IMR-90 (cell line): ENCODE measurements around the gene KCNT2. TPM values are rescaled to one million over a fixed set of nuclear protein-coding genes. Genes with fewer than 3 reads are reported as not detected.

Experiments used
- ATAC-seq: fragments of 200-7000 bp; cut with Tn5 transposase; 2 replicates; pipeline ENCODE4 v1.9.1; 2020; ENCODE audit warnings: low read depth, mild to moderate bottlenecking, moderate library complexity
- BruUV-seq: library from RNA; stranded (reverse); fragments of 400-500 nt; replicated peaks from 2 replicates; lab custom pipeline; 2021; lab: Mats Ljungman, UMichigan
- CTCF ChIA-PET: fragments of 300-600 bp; formaldehyde crosslinking; extraction: SDS; loops from one replicate; lab custom pipeline; 2021; ENCODE audit warnings: antibody characterized with exemption; lab: Yijun Ruan, JAX
- POLR2A ChIA-PET: fragments of 300-600 bp; sonication (Branson Sonifier 250); formaldehyde crosslinking; loops from one replicate; lab custom pipeline; 2022; ENCODE audit warnings: antibody characterized with exemption; ENCODE audit not compliant: unreplicated experiment; lab: Charles Lee
- DNase-seq: peaks from one replicate; pipeline ENCODE4 v3.0.0; 2013
- H2AFZ ChIP-seq: replicated peaks from 2 replicates; pipeline ENCODE3; 2013; ENCODE audit warnings: low read length, mild to moderate bottlenecking; ENCODE audit not compliant: poor library complexity
- H2AK5ac ChIP-seq: 2 replicates; pipeline ENCODE4 v1.6.1; 2013; ENCODE audit warnings: low read depth, low read length, inconsistent platforms
- H2AK9ac ChIP-seq: replicated peaks from 2 replicates; pipeline ENCODE3; 2013; ENCODE audit warnings: mild to moderate bottlenecking, low read depth, low read length, moderate library complexity; ENCODE audit not compliant: poor library complexity
- H2BK120ac ChIP-seq: 2 replicates; pipeline ENCODE4 v1.6.1; 2013; ENCODE audit warnings: low read depth, low read length, inconsistent platforms
- H2BK15ac ChIP-seq: 3 replicates; pipeline ENCODE4 v1.6.1; 2013; ENCODE audit warnings: low read depth, low read length, inconsistent platforms
- H2BK20ac ChIP-seq: 2 replicates; pipeline ENCODE4 v1.6.1; 2013; ENCODE audit warnings: low read depth, mild to moderate bottlenecking, inconsistent platforms, low read length, moderate library complexity
- H2BK5ac ChIP-seq: 2 replicates; pipeline ENCODE4 v1.6.1; 2013; ENCODE audit warnings: mild to moderate bottlenecking, low read depth, low read length, inconsistent platforms; ENCODE audit not compliant: poor library complexity, severe bottlenecking
- H3K14ac ChIP-seq: replicated peaks from 2 replicates; pipeline ENCODE4 v1.6.1; 2013; ENCODE audit warnings: low read depth, low read length, inconsistent platforms
- H3K18ac ChIP-seq: 2 replicates; pipeline ENCODE4 v1.6.1; 2013; ENCODE audit warnings: low read depth, low read length, control low read depth
- H3K23ac ChIP-seq: 2 replicates; pipeline ENCODE4 v1.6.1; 2013; ENCODE audit warnings: low read depth, low read length, inconsistent platforms
- H3K27ac ChIP-seq: 2 replicates; pipeline ENCODE4 v1.5.1; 2013; ENCODE audit warnings: mild to moderate bottlenecking, control low read depth, low read length; ENCODE audit not compliant: insufficient read depth
- H3K27me3 ChIP-seq: 2 replicates; pipeline ENCODE4 v1.6.1; 2013; ENCODE audit warnings: low read length; ENCODE audit not compliant: control insufficient read depth, insufficient read depth
- H3K36me3 ChIP-seq: 2 replicates; pipeline ENCODE4 v1.6.1; 2013; ENCODE audit warnings: low read length, mixed read lengths; ENCODE audit not compliant: control insufficient read depth, insufficient read depth
- H3K4ac ChIP-seq: 2 replicates; pipeline ENCODE4 v1.6.1; 2013; ENCODE audit warnings: low read depth, low read length, inconsistent platforms
- H3K4me1 ChIP-seq: 2 replicates; pipeline ENCODE4 v1.6.1; 2013; ENCODE audit warnings: low read length, mixed read lengths; ENCODE audit not compliant: control insufficient read depth, insufficient read depth
- H3K4me2 ChIP-seq: 2 replicates; pipeline ENCODE4 v1.6.1; 2013; ENCODE audit warnings: low read depth, mild to moderate bottlenecking, control low read depth, low read length, moderate library complexity
- H3K4me3 ChIP-seq: 2 replicates; pipeline ENCODE4 v1.5.1; 2013; ENCODE audit warnings: low read depth, mild to moderate bottlenecking, control low read depth, low read length, moderate library complexity; ENCODE audit not compliant: insufficient read depth
- H3K56ac ChIP-seq: 2 replicates; pipeline ENCODE4 v1.6.1; 2013; ENCODE audit warnings: low read length, inconsistent platforms; ENCODE audit not compliant: insufficient read depth; ENCODE audit errors: extremely low read depth
- H3K79me1 ChIP-seq, 2 experiments: 2 replicates each; pipeline ENCODE4 v1.6.1; 2013; ENCODE audit warnings: low read length in 2 of 2, inconsistent platforms in 1 of 2, low read depth in 1 of 2
- H3K9ac ChIP-seq: 2 replicates; pipeline ENCODE4 v1.6.1; 2013; ENCODE audit warnings: low read depth, low read length, control low read depth
- H3K9me1 ChIP-seq: 2 replicates; pipeline ENCODE4 v1.6.1; 2013; ENCODE audit warnings: low read length, inconsistent platforms; ENCODE audit not compliant: insufficient read depth
- H3K9me3 ChIP-seq: 2 replicates; pipeline ENCODE4 v1.6.1; 2013; ENCODE audit warnings: low read length; ENCODE audit not compliant: control insufficient read depth, insufficient read depth
- H4K20me1 ChIP-seq: 2 replicates; pipeline ENCODE4 v1.6.1; 2013; ENCODE audit warnings: low read length, inconsistent platforms; ENCODE audit not compliant: insufficient read depth
- H4K5ac ChIP-seq: 2 replicates; pipeline ENCODE4 v1.6.1; 2013; ENCODE audit warnings: mild to moderate bottlenecking, low read depth, low read length, control low read depth
- H4K8ac ChIP-seq, 2 experiments: 2 replicates each; pipeline ENCODE4 v1.6.1; 2013; ENCODE audit warnings: low read depth in 2 of 2, low read length in 2 of 2, control low read depth in 1 of 2, inconsistent platforms in 1 of 2
- H4K91ac ChIP-seq: 2 replicates; pipeline ENCODE4 v1.6.1; 2013; ENCODE audit warnings: low read depth, low read length, inconsistent platforms; ENCODE audit not compliant: insufficient read depth
- BHLHE40 ChIP-seq: fragments of 150-350 bp; IDR thresholded peaks from 2 replicates; pipeline ENCODE4 v1.6.1; 2016; ENCODE audit warnings: mild to moderate bottlenecking, low read depth, low read length
- CEBPB ChIP-seq: IDR thresholded peaks from 2 replicates; pipeline ENCODE4 v1.6.1; 2012; ENCODE audit warnings: low read depth, low read length, improper control_type of control experiment
- CHD1 ChIP-seq: IDR thresholded peaks from 2 replicates; pipeline ENCODE4 v1.6.1; 2012; ENCODE audit warnings: low read depth, low read length, improper control_type of control experiment
- FOS ChIP-seq: fragments of 150-350 bp; IDR thresholded peaks from 2 replicates; pipeline ENCODE4 v1.6.1; 2016; ENCODE audit warnings: low read depth, low read length
- MAFK ChIP-seq: IDR thresholded peaks from 2 replicates; pipeline ENCODE4 v1.6.1; 2012; ENCODE audit warnings: low read depth, low read length, improper control_type of control experiment
- MAZ ChIP-seq: IDR thresholded peaks from 2 replicates; pipeline ENCODE4 v1.6.1; 2012; ENCODE audit warnings: low read depth, mild to moderate bottlenecking, low read length, improper control_type of control experiment, moderate library complexity, borderline replicate concordance
- MXI1 ChIP-seq: IDR thresholded peaks from 2 replicates; pipeline ENCODE4 v1.6.1; 2012; ENCODE audit warnings: low read depth, mild to moderate bottlenecking, low read length, moderate library complexity, borderline replicate concordance
- NFE2L2 ChIP-seq: fragments of 150-350 bp; IDR thresholded peaks from 2 replicates; pipeline ENCODE4 v1.6.1; 2016; ENCODE audit warnings: low read depth, mild to moderate bottlenecking, low read length
- POLR2A ChIP-seq: IDR thresholded peaks from 2 replicates; pipeline ENCODE4 v1.6.1; 2012; ENCODE audit warnings: mild to moderate bottlenecking, low read depth, low read length
- RAD21 ChIP-seq: IDR thresholded peaks from 2 replicates; pipeline ENCODE4 v1.6.1; 2012; ENCODE audit warnings: low read length, improper control_type of control experiment
- RCOR1 ChIP-seq: IDR thresholded peaks from 2 replicates; pipeline ENCODE4 v1.6.1; 2012; ENCODE audit warnings: mild to moderate bottlenecking, low read length, improper control_type of control experiment; ENCODE audit not compliant: insufficient replicate concordance
- RFX5 ChIP-seq: IDR thresholded peaks from 2 replicates; pipeline ENCODE4 v1.8.0; 2012; ENCODE audit warnings: low read depth, mild to moderate bottlenecking, low read length, moderate library complexity
- SMC3 ChIP-seq: fragments of 150-350 bp; IDR thresholded peaks from 2 replicates; pipeline ENCODE4 v1.6.1; 2016; ENCODE audit warnings: low read depth, mild to moderate bottlenecking, antibody characterized with exemption, low read length, moderate library complexity
- WGBS, 2 experiments: methylation state at CpG; one replicate each; pipeline versions ENCODE4 v1.1.5 to v1.1.7; 2013; ENCODE audit warnings: missing lambda C conversion rate in 2 of 2; ENCODE audit not compliant: insufficient read length in 1 of 2; ENCODE audit errors: extremely low coverage in 2 of 2; 5-methylcytosine and 5-hydroxymethylcytosine counted together
- dilution Hi-C: fragments of 300-500 bp; cut with HindIII; formaldehyde crosslinking; loops from one replicate; pipeline ENCODE4 v1.14.3; 2018; ENCODE audit warnings: low sequenced_read_pairs; ENCODE audit not compliant: unreplicated experiment
- in situ Hi-C: fragments of 300-500 bp; cut with MboI; formaldehyde crosslinking; loops from 3 replicates; pipeline ENCODE4 v1.14.3; 2019; ENCODE audit warnings: low sequenced_read_pairs, inconsistent platforms, mixed read lengths
- intact Hi-C: fragments of 100-400 bp; cut with micrococcal nuclease; formaldehyde crosslinking; loops from 2 replicates; pipeline ENCODE4 v1.10.0; 2022
- polyA plus RNA-seq, 3 experiments: library from polyadenylated mRNA; depleted of rRNA; stranded (reverse); fragments of >200 nt; gene quantifications; 2 replicates each; pipeline ENCODE4 v1.2.3, GENCODE V29; 2012; ENCODE audit warnings: low replicate concordance in 1 of 3
- total RNA-seq: library from RNA; depleted of rRNA; stranded (reverse); fragments of >200 nt; gene quantifications from 2 replicates; pipeline ENCODE4 v1.2.3, GENCODE V29; 2012
- TF ChIP-seq, protein P1 (sequence below): fragments of 150-350 bp; IDR thresholded peaks from 2 replicates; pipeline ENCODE4 v1.6.1; 2017; ENCODE audit warnings: mild to moderate bottlenecking, antibody characterized with exemption, low read length, low read depth
- TF ChIP-seq, protein P2 (sequence below): fragments of 150-350 bp; IDR thresholded peaks from 2 replicates; pipeline ENCODE4 v1.6.1; 2016; ENCODE audit warnings: low read depth, mild to moderate bottlenecking, low read length, moderate library complexity, borderline replicate concordance
- TF ChIP-seq, protein P3 (sequence below): conservative IDR thresholded peaks from 2 replicates; pipeline ENCODE4 v1.5.1; 2012; ENCODE audit warnings: mild to moderate bottlenecking, low read depth, low read length, improper control_type of control experiment

KCNT2 gene
- total and polyA plus RNA-seq, 2 of the 4 experiments (the other 2 are of a cell fraction), result 0.22 to 0.72 TPM

DNA sequence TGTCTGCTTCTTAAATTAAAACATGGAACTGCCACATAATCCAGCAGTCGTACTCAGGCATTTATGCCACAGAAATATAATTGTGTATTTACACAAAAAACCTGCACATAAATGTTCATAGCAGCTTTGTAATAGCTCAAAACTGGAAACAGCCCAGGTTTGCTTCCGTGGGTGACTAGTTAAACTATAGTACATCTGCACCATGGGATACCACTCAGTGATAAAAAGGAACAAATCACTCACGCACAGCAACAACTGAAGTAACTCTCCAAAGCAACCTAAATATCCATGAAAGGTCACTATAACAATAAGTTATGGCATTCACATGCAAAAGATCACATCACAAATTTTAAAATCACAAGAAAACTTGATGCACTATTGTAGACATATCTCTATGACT, 64.4 kb downstream of the KCNT2 start:
- in situ Hi-C loops, result no loop called here
- dilution Hi-C loops, result no loop called here
- Histone ChIP-seq H2AK5ac (no peak overlapping the region), H2AFZ (no peak overlapping the region), H3K9me3 (no peaks in the 10 kb centered on the region), H3K18ac (no peak overlapping the region), H3K56ac (no peak overlapping the region), H3K27me3 (no peaks in the 10 kb centered on the region), H3K79me1 (no peaks in the 10 kb centered on the region), H3K4me2 (no peak overlapping the region), H3K27ac (no peak overlapping the region), H4K8ac (no peak overlapping the region), H3K23ac (no peak overlapping the region), H2BK5ac (no peak overlapping the region), H4K91ac (no peak overlapping the region), H2BK20ac (no peak overlapping the region), H3K4ac (no peak overlapping the region), H4K20me1 (no peaks in the 10 kb centered on the region), H4K5ac (no peak overlapping the region), H3K9me1 (no peaks in the 10 kb centered on the region), H3K4me3 (no peak overlapping the region), H3K4me1 (no peaks in the 10 kb centered on the region), H3K36me3 (no peaks in the 10 kb centered on the region), H2AK9ac (no peak overlapping the region), H2BK120ac (no peak overlapping the region), H2BK15ac (no peak overlapping the region), H3K9ac (no peak overlapping the region), H3K14ac (no peak overlapping the region)
- ATAC-seq, result no peak
- TF ChIP-seq RFX5, result no peak
- no peak for TF ChIP-seq FOS
- TF ChIP-seq SMC3, result no peak
- TF ChIP-seq, protein P1, sequence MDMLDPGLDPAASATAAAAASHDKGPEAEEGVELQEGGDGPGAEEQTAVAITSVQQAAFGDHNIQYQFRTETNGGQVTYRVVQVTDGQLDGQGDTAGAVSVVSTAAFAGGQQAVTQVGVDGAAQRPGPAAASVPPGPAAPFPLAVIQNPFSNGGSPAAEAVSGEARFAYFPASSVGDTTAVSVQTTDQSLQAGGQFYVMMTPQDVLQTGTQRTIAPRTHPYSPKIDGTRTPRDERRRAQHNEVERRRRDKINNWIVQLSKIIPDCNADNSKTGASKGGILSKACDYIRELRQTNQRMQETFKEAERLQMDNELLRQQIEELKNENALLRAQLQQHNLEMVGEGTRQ, result no peak
- no peak for TF ChIP-seq BHLHE40
- TF ChIP-seq MAZ, result no peak
- TF ChIP-seq POLR2A, result no peak
- TF ChIP-seq RCOR1, result no peak
- TF ChIP-seq CEBPB, result no peak
- TF ChIP-seq MAFK, result no peak
- no peak for TF ChIP-seq CHD1
- no peak for TF ChIP-seq MXI1
- TF ChIP-seq NFE2L2, result no peak
- TF ChIP-seq RAD21, result no peak
- TF ChIP-seq, protein P2, sequence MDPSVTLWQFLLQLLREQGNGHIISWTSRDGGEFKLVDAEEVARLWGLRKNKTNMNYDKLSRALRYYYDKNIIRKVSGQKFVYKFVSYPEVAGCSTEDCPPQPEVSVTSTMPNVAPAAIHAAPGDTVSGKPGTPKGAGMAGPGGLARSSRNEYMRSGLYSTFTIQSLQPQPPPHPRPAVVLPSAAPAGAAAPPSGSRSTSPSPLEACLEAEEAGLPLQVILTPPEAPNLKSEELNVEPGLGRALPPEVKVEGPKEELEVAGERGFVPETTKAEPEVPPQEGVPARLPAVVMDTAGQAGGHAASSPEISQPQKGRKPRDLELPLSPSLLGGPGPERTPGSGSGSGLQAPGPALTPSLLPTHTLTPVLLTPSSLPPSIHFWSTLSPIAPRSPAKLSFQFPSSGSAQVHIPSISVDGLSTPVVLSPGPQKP, result no peak
- TF ChIP-seq, protein P3, sequence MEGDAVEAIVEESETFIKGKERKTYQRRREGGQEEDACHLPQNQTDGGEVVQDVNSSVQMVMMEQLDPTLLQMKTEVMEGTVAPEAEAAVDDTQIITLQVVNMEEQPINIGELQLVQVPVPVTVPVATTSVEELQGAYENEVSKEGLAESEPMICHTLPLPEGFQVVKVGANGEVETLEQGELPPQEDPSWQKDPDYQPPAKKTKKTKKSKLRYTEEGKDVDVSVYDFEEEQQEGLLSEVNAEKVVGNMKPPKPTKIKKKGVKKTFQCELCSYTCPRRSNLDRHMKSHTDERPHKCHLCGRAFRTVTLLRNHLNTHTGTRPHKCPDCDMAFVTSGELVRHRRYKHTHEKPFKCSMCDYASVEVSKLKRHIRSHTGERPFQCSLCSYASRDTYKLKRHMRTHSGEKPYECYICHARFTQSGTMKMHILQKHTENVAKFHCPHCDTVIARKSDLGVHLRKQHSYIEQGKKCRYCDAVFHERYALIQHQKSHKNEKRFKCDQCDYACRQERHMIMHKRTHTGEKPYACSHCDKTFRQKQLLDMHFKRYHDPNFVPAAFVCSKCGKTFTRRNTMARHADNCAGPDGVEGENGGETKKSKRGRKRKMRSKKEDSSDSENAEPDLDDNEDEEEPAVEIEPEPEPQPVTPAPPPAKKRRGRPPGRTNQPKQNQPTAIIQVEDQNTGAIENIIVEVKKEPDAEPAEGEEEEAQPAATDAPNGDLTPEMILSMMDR, result no peak
- POLR2A ChIA-PET, result no interaction called here
- WGBS, 2 experiments, result no CpG with 5 or more reads among the region's 3 CpGs
- intact Hi-C loops, result no loop called here
- BruUV-seq, result no TSS peak
- DNase-seq, result no peak
- CTCF ChIA-PET, result interaction anchor here (0.6 kb wide), 1 partner anchor 71 kb away, joined by 3 read pairs; no protein-coding TSS in a partner anchor
